H1 (cell line): ENCODE measurements around the gene AP2A2.

ENCODE experiments used
- CREB1 ChIP-seq: IDR thresholded peaks from 2 replicates; pipeline ENCODE4 v1.6.1; 2012; ENCODE audit warnings: inconsistent platforms
- EZH2 ChIP-seq: fragments of 200-600 bp; sonication (generic); IDR thresholded peaks from 2 replicates; pipeline ENCODE4 v1.7.1; 2012; ENCODE audit warnings: low read depth, mild to moderate bottlenecking, moderate library complexity, low read length, inconsistent platforms; ENCODE audit not compliant: severe bottlenecking
- HDAC2 ChIP-seq, 2 experiments: fragments of 300-600 bp in 1 of 2; sonication (generic) in 1 of 2; IDR thresholded peaks; 2 replicates each; pipeline ENCODE4 v1.6.1; 2011 to 2012; ENCODE audit warnings: low read depth in 2 of 2, low read length in 2 of 2, mild to moderate bottlenecking in 2 of 2, moderate library complexity in 2 of 2, borderline replicate concordance in 1 of 2, inconsistent platforms in 1 of 2
- MAFK ChIP-seq: IDR thresholded peaks from 2 replicates; pipeline ENCODE4 v1.6.1; 2012; ENCODE audit warnings: low read depth, mild to moderate bottlenecking, improper control_type of control experiment, low read length
- NANOG ChIP-seq: IDR thresholded peaks from 2 replicates; pipeline ENCODE4 v1.6.1; 2011; ENCODE audit warnings: low read length, low read depth, mild to moderate bottlenecking, inconsistent platforms; ENCODE audit not compliant: insufficient read depth, poor library complexity, severe bottlenecking
- POLR2AphosphoS5 ChIP-seq: IDR thresholded peaks from 2 replicates; pipeline ENCODE4 v1.6.1; 2011; ENCODE audit warnings: low read depth, low read length
- RAD21 ChIP-seq, 2 experiments: IDR thresholded peaks in 1 of 2; conservative IDR thresholded peaks in 1 of 2; 2 replicates each; pipeline ENCODE4 v1.6.1; 2011; ENCODE audit warnings: low read depth in 2 of 2, low read length in 2 of 2, improper control_type of control experiment in 1 of 2, inconsistent platforms in 1 of 2, mild to moderate bottlenecking in 1 of 2, moderate library complexity in 1 of 2
- RNF2 ChIP-seq: fragments of 200-900, 300-1000 bp; sonication (generic); IDR thresholded peaks from 2 replicates; pipeline ENCODE4 v1.7.1; 2016; ENCODE audit warnings: borderline replicate concordance, low read depth, mild to moderate bottlenecking, antibody characterized with exemption, low read length; ENCODE audit not compliant: poor library complexity, severe bottlenecking; ENCODE audit errors: missing control alignments
- TAF1 ChIP-seq: IDR thresholded peaks from 2 replicates; pipeline ENCODE4 v1.6.1; 2011; ENCODE audit warnings: mild to moderate bottlenecking, low read depth, low read length
- TF ChIP-seq, protein P1 (sequence below), 3 experiments: IDR thresholded peaks; 1 replicate in 2 of 3; 2 replicates in 1 of 3; pipeline versions ENCODE4 v1.5.1 to v1.6.1; 2011; ENCODE audit warnings: low read length in 3 of 3, mild to moderate bottlenecking in 3 of 3, inconsistent platforms in 2 of 3, low read depth in 1 of 3, moderate library complexity in 1 of 3; ENCODE audit not compliant: insufficient read depth in 1 of 3; ENCODE audit errors: control extremely low read depth in 1 of 3

DNA sequence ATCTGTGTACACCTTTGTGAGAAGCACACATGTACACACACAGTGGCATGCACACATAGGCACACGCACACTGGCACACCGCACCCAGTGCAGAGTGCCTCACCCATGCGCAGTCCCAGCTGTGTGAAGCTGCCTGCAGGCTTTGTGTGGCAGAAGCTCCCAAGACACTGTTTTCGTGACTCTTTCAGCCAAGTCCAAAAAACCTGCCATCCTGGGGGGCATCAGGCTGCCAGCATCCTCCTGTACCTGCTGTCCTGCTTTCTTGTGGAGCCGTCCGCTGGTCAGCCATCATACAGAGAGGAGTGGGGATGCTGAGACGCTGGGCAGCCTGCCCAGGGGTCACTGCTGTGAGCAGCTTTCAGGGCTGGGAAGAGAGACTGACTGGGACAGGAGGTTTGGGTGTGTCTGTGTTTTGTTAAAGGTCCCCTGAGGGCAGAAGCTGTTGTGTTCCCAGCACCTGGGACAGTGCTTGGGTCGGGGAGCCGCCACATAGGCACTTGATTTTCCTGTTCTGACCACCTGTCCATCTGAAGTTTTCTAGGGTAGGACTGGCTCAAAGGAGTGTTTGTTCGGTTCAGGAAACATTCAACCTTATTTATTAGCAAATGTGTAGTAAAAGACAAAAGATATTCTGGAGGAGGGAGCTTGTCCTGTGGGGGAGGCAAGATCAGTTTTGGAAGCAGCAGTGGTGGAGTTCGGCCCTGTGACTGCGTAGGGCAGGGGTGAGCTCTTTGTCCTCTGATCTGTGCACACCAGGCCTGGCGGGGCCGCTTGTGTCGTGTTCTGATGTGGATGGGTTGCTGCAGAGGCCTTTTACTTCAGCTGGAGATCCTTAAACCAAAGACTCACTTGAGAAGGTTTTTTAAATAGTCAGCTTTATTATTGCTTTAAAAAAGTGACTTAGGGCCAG is 29.7 kb downstream of the AP2A2 start:
- TF ChIP-seq MAFK: no peak
- no peak for TF ChIP-seq RAD21 (IDR thresholded peaks at IDR 0.05 in 1 of 2, conservative IDR thresholded peaks at IDR 0.05 in 1 of 2; ENCODE audit: low read depth in 2 of 2, low read length in 2 of 2)
- TF ChIP-seq, protein P1, sequence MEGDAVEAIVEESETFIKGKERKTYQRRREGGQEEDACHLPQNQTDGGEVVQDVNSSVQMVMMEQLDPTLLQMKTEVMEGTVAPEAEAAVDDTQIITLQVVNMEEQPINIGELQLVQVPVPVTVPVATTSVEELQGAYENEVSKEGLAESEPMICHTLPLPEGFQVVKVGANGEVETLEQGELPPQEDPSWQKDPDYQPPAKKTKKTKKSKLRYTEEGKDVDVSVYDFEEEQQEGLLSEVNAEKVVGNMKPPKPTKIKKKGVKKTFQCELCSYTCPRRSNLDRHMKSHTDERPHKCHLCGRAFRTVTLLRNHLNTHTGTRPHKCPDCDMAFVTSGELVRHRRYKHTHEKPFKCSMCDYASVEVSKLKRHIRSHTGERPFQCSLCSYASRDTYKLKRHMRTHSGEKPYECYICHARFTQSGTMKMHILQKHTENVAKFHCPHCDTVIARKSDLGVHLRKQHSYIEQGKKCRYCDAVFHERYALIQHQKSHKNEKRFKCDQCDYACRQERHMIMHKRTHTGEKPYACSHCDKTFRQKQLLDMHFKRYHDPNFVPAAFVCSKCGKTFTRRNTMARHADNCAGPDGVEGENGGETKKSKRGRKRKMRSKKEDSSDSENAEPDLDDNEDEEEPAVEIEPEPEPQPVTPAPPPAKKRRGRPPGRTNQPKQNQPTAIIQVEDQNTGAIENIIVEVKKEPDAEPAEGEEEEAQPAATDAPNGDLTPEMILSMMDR (IDR thresholded peaks at IDR 0.05; ENCODE audit: control extremely low read depth in 1 of 3, insufficient read depth in 1 of 3, low read depth in 1 of 3, low read length in 3 of 3): no peak
- TF ChIP-seq EZH2: no peak
- TF ChIP-seq CREB1: no peak
- TF ChIP-seq TAF1: no peak
- no peak for TF ChIP-seq POLR2AphosphoS5
- no peak for TF ChIP-seq RNF2
- TF ChIP-seq NANOG: no peak
- TF ChIP-seq HDAC2 (IDR thresholded peaks at IDR 0.05; ENCODE audit: borderline replicate concordance in 1 of 2, low read depth in 2 of 2, low read length in 2 of 2): no peak
